DMS114 treated with DMSO at 0.1 percent for 48 hours (cell line): ENCODE measurements around the gene RPAP3.

Experiments
- DNase-seq: peaks from one replicate; lab custom pipeline; 2025; ENCODE audit not compliant: unreplicated experiment; lab: John Stamatoyannopoulos, UW

Gene RPAP3

DNA sequence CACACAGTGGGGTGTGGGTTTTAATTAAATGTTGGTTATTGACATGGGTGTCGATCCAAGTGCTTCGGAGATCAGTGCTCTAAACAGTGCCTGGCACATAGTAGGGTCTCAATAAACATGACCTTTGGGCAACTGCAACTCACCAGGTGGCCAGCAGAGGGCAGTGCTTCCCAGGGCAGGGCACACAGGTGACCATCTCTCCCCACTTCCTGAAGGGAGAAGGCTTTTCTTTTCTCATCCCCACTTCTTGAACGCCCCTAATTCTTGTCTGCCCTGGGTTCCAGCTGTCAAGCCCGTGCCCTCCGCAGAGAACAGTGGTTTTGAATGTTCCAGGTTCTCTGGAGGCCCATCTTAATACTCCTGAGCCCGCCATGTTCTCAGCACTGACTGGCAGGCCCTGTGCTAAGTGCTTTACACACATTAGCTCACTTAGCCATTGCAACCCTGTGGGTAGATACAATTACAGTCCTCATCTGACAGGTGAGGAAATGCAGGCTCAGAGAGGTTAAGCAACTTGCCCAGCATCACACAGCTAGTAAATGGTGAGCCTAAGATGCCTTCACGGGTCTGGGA lies 36.5 kb upstream of the RPAP3 start:
- DNase-seq: no peak

DNA sequence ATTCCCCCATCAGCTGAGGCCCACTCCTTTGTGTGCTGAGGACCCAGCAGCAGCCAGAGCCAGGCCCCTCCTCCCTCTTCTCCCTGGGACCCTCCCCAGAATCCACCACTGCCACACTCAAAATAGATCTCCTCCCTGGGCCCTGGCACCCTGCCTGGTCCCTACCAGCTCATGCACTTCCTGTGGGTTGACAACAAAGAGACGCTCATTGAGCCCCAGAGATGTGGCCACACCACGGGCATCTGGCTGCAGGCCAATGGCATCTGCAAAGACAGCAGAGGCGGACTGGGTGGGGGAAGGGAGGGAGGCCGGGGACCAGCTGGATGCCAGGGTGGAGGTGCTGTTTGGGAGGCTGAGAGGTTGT lies 35.5 kb upstream of the RPAP3 start:
- no peak for DNase-seq

DNA sequence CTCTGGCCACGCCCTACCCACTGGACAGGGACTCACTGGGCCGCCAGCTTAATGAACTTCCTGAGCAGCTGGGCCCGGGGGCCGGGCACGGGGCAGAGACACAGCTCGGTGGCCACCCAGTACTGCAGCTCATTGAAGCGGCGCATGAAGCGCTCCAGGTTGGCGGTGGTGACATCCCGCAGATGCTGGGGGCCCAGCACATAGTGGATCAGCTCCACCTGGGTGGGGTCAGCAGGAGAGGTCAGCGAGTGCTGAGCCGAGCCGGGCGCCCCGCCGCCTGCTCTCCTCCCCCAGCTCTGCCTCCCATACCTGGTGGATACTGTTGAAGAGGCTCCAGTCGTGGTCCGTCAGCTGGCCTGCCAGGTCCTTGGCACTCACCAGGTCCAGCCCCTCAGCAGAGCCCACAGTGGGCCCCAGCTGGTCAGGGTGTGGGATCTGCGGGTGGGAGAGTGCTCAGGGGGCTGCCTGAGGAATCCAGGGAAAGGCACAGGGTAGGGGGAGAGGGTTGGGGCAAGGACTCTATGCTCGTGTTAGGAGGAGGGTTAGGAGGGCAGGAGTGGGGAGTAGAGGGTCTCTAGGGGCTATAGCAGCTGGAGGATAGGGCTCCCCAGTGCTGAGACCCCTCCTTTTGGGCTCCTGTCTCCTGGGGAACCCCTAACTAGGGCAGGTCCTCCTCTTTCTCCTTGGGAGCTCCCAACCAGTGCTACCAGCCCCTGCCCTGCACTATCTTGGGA lies 34.9 kb upstream of the RPAP3 start:
- DNase-seq: no peak

DNA sequence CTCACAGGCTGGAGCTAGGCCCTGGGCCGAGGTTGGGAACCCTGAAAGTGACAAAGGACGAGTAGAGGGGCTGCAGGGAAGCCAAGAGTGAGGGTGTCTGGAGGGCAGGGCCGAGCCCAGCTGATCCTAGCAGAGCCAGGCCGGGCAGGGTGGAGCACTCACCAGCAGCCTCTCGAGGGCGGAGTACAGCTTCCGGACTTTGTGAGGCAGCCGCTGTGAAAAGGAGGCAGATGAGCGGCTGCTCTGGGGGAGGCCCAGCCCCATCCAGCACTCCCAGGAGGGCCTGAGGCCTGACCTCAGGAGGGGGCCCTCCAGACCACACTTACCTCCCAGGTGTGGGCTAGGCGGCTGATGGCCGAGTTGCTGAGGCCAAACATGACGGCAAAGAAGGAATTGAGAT lies 34.1 kb upstream of the RPAP3 start:
- no peak for DNase-seq

DNA sequence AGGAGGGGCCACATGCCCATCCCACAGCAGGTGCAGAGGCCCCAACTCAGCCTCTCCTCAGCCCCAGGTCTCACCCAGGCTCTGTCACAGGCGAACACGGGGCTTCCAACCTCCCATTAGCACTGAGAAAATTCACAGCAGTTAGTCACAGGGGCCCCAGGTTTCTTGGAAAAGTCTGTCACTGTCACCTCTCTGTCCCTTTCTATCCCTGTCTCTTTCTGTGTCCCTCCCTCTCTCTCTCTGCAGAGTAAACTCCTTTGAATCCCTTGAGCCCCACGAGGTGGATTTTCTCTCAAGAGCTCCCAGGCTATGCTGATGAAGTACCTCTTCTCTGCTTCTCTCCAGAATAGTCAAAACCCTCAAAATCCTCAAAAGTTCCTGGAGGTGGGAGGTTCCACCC lies 33.5 kb upstream of the RPAP3 start:
- DNase-seq: no peak

DNA sequence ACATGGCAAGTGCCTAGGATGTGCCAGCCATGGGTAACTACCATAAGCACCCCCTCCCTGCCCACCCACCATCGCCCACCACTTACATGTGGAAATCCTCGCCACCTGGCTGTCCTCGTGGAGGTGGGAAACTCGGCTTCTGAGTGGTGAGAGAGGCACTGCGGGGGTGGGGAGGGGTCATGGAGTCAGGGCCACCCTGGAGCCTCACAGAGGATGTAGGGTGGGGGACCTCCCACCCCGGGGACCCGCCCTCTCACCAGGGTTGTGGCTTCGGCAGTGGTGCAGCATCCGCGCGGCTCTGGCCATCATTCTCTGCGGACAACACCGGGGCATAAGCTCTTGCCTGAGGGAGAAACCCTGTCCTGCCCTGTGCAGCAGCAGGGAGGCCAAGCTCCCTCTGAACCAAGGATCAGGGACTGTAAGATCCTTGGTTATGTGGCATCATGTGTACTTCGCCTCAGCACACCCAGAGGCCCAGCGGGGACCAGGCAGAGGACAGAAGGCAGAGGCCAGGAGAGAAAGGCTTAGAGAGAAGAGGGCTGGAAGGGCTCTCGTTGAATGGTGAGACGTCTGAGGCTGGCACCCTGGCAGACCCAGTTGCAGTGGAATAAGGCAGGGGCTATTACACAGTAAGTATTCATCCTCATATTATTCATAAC lies 32.2 kb upstream of the RPAP3 start:
- DNase-seq: no peak

DNA sequence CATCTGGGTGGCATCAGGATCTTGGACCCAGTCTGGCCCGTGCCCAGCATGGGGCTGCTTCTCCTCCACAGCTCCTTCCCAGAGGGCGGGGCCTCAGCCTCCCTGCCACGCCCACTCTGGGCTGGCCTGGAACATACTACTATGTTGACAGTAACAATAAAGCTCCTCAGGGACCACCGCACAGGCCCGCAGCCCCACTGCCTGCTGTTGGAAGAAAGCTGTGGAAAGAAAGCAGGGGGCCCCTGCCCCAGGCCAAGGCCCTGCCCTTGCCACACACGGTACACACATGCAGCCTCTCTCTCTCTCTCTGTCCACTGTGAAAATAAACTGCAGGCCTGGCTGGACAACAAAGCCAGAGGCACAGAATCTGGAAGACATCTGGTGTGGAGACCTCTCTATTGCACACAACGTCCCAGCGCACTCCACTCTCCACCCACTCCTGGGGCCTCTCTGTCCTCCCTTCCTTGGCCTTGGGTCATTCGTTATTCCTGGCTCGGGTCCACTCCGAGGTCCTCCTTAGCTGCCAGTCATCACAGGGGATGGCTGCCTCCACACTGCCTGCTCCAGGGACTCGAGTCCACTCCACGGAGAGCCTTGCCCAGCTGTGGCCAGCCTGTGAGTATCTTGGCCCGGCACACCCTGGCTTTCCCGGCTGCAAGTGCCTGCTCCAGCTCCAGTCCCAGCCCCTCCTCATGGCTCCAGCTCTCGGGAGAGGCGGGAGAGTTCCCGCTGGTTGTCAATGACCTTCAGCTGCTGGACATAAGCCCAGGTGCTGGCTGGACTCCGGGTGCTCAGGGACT lies 31.2 kb upstream of the RPAP3 start:
- no peak for DNase-seq

DNA sequence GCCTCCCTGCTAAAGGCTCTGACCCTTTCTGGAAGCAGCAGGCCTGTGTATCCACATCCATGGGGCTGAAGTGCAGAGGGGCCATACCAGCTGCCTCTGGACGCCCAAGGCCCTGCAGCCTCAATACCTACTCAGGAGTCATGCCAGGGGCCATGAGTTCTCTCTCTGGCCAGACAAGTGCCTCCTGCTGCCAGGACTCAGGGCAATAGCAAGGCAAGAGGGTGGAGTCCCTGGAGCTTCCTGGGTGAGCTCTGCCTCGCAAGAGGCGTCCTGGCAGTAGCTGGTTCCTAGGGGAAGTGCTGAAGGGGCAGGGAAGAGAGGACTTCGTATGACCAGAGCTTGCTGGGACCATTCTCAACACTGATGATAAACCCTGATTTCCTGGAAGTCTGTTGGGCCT lies 30.4 kb upstream of the RPAP3 start:
- no peak for DNase-seq

DNA sequence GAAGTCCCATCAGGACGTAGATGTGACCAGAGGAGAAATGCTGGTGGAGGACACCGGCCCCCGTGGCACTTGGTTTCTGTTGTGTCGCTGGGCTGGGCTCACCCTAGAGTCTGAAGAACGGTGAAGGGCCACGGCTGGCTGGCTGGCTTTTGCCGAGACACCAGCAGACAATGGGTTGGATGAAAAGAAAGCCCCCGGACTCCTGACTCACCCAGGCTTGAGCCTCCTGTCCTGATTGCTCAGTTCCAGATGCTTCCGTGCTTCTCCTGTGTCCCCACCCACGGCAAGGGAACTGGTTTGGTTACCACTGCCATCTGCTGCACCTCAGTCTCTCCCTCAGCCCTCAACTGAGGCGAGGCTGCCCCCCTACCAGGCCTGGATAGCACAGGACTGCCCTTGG lies 29.8 kb upstream of the RPAP3 start:
- no peak for DNase-seq

DNA sequence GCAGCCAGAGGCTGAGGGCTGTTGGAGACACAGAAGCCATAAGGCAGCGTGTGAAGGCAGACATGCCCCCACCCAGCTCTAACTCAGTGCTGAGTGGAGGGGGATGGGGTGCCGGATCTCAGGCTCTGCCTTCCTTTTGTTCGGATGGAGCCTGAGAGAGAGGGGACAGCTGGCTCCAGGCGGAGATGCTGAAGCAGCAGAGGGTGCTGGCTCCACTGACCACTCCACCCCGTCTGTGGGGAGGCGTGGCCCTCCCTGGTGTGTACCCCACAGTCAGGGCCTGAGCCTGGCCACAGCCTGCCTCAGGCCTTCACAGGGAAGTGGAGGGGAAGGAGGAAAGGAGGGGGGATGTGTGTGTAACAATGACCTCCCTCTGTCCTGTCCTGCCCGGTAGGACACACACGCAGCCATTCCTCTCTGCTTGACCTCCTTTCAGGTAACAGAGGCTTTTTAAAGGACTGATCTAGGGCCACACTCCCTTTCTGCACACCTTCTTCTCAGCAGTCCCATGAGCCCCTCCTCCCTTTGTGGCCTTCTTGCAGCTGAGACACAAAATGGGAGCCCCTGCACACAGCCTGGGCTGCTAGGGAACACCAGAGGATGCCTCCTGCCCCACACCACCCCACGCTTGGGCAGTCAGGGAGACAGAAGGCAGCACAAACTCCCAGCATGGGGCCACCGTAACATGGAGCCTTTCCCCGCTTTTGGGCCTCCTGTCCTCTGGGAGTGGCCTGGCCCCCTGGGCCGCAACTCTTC lies 29.1 kb upstream of the RPAP3 start:
- no peak for DNase-seq

DNA sequence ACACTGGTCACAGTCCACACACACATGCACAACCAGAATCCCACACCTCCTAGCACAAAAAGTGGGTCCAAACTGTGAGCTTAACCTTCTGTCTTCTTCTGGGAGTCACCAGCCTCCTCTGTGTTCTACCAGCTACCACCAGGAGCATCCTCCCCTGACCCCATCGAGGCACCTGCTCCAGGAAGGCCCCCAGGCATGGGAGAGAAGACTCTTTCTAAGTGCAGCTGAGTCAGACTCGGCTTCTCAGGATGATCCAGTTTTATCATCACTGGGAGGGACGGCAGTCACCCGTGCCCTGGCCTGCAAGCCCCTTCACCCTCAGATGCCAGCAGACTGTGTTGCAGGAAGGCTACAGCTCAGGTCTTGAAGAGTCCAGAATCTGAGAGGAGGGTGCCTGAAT lies 27.3 kb upstream of the RPAP3 start:
- DNase-seq: no peak

DNA sequence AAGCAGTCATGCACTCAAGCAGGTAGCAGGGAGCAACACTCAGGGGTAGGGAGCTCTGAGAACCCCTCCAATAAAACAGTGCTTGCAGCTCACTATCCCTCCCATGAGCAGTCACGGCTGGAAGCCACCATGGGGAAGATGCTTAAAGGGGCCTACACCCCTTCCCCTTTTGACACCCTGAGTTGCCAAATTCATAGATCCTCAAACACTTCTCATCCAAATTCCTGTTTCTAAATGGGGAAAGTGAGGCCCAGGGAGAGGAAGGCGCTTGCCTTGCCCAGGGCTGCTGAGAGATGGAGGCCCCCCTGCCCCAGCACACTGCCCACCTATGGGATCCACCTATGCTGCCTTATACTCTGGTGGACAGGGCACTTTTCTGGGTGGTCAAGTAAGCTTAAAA lies 26.7 kb upstream of the RPAP3 start:
- DNase-seq: no peak

DNA sequence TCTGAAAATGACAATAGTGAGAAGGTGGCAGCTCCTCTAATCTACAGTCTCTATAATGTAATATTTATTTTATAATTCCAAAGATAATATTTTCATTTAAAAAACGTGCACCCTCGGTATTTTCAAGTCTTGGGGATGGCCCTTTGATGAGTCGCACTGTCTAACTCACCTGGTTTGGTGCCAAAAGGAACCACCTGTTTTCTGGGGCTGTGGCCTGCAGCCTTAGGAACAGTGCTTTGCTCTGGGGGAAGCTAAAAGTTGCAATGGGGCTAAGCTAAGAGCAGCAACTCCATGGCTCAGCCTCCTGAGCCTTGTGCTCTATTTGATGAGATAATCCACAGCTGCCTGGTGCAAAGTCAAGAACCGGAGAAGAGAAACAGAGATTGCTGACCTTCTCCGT lies 25.9 kb upstream of the RPAP3 start:
- no peak for DNase-seq

DNA sequence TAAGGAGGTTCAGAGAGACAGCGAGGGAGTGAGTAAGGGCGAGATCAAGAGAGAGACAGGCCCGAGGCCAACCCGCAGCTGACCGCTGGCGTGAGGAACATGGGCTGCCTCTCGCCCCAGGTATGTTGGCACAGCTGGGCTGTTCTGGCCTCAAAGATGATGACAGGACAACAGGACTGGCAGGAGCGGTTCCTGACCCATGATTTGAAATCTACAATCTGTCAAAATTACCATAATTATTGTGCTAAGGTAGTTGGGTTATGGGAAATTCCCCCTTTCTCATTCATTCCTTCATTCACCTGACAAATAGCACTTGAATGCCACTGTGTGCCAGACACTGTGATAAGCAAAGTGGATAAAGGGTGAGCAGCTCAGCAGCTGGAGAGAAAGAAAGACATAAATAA lies 24.5 kb upstream of the RPAP3 start:
- no peak for DNase-seq

DNA sequence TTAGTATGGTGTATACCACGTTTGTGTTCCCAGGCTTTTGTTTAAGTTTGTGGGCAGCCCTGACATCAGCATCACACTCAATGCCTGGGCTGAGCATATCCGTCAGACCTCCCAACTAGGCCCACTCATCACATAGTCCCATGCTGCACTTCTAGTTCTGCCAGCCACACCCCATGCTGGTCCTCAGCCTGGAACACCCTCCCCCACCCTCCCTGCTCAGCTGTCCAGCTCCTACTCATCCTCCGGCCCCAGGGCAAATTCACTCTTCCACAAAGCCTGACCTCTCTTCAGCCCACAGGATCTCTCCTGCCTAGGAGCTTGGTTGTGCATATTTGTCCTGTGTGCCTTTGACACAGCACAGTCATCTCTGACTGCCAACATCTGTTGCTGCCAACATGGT lies 23.4 kb upstream of the RPAP3 start:
- no peak for DNase-seq

DNA sequence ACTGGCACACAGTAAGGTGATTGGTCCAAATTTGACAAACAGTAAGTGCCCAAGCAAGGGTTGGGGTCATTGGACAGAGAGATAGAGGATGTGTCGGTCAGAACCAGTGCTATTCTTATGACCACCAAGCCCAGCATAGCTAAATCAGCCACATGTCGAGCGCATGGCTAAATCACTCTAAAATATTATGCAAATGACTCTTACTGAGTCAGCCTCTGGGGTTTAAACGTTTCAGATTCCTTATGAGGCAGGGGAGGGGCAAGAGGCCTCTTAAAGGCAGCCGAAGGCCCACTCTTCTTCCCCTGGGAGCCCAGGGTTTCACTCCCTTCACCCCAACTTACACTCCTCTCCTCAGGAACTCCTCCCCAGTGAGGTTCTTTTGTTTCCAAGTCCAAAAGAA lies 20.1 kb upstream of the RPAP3 start:
- no peak for DNase-seq

DNA sequence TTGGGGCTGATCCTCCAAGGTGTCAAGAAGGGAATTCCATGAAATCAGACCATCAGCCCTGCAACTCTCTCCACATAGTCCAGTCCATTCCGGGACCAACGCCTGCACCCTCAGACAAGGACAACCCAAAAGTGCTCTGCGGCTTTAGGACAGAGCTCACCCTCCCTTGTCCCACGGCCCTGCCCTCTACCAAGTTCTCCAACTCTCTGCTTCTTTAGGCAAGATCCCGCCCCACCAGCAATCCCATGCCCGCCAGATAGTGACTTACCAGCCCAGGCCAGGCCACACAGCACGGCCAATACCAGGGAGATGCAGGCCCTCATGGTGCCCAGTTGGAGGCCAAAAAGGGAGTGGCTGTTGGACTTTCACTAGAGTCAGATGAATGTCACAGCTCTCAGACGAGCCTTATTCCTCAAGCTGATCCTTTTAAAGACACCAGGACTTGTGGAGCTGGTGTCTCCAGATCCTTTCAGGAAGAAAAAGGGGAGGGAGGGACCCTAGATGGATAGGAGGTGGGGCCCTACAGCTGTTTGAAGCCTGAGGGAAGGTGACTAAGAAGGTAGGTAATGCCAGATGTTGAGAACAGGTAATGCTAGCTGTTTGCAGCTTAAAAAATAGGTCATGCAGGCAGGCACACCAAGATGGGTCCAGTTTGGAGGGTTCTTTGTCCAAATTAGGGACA lies 19.4 kb upstream of the RPAP3 start, which contains the start of gene ENDOU:
Gene ENDOU (minus strand): TSS at position 400 of the 682 bp plus-strand sequence. CDS start 77 bp downstream, at position 323.
- no peak for DNase-seq

DNA sequence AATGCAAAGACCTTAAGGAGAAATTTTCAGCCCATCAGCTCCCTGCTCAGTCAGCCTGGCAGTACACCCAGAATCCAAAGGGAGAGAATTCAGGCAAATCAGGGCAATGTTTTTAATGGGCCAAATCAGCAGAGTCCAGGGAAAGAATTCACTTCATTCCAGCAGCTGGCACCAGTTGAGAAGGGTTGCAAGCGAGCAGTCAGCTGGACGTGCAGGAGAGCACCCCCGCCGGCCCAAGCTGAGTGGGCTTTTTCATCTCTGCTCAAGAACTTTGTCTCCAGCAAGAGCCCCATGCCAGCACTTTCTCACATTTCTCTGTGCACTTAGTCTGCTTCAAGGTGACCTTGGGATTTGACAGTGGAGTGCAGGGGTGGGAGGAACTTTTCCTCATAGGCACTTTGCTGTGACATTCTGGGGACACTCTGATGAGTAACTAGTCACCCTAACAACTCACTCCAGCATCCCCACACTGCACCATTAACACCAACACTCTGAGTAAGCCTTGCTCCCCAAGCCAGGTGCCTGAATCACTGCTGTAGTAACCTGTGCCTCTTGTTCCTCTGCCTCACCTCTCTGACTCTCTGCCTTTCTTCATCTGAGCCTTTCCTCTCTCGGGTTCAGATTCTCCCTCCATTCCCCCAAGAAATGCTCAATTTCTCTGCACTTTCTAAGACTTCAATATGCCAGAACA lies 17.3 kb upstream of the RPAP3 start:
- DNase-seq: no peak

DNA sequence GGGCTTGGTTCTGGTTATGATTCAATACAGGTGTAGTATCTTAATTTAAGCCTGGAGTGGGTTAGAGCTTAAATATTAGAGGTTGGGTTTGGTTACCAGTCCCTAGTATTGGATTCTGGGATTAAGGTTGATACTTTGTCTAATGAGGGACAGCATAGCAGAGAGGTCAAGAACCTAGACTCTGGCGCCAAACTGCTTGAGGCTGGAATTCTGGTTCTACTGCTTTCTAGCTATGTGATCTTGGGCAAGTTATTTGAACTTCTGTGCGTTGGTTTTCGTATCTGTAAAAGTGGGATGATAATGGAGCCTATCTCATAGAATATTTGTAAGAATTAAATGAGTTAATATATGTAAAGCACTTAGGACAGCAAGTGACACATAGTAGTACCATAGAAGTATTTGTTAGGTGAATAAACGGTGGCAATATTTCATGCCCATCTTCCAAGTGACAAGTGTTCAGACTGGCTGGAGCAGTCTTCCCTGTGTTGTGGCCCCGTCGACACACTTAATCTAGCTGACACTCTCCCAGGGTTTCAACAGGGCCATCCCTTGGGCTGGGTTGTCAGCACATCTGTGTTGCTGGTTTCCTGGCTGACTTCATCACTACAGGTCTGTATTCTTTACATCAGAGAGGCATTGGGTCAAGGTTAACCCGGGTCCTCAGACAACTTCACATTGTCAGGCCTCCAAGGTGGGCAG lies 16.5 kb upstream of the RPAP3 start:
- DNase-seq: no peak
